ENCODE measurements around the gene THSD7B.
"Not testable (repeated sequence)": the region's sequence is repeated elsewhere in the genome, so short reads cannot be mapped to it uniquely, and the experiment has no call there.

THSD7B gene

DNA sequence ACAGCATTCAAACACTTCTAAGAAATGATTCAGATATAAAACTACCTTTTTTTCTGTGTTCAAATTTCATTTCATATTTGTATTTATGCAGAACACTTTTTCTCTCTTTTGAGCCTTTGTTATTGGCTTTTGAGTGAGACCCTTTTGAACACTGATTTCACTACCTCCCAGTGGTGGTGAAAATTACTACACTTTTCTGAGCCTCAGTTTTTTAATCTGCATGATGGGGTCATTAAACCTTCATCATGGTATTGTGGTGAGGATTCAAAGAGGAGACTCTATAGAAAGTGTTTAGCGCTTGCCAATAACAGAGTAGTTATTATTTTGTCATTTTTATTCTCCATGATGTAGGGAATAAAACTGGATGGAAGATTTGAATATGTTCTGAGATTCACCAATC is 169.8 kb downstream of the THSD7B start:
- no peak for FAIRE-seq

DNA sequence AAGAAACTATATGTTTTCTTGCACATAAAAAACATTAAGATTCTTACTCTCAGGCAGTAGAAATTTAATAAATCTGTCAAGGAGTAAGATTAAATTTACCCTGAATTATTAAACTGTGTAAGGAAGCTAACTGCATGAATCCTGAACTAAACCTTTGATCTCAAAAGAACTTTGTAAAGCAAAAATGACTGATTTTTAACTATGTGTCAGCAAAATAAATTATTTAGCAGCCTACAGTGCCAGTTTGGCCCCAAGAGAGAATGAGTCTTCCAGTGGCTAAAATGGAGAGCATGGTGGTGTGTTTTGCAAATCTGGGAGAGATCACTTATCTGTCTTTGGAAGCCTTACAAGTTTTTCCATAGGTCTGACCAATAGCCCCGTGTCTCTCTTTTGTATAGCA is 190.7 kb downstream of the THSD7B start:
- no peak for FAIRE-seq

DNA sequence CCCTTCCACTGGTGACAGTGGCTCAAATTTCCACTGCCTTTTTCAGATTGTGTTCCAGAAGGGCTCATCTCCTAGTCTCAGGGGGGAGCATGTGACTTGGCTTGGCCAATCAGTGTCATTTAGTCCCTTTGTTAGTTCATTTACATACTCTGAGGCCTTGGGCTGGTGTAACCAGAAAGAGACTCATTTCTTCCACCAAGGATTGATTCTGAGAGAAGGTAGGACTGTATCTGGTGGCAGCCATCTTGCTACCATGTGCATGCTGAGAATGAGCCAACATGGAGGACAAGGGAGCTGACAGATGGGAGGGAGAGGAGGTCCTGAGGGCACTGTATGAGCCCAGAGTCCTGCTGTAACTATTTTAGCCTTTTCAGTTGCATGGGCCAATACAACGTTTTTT is 191.7 kb downstream of the THSD7B start:
- FAIRE-seq: no peak

DNA sequence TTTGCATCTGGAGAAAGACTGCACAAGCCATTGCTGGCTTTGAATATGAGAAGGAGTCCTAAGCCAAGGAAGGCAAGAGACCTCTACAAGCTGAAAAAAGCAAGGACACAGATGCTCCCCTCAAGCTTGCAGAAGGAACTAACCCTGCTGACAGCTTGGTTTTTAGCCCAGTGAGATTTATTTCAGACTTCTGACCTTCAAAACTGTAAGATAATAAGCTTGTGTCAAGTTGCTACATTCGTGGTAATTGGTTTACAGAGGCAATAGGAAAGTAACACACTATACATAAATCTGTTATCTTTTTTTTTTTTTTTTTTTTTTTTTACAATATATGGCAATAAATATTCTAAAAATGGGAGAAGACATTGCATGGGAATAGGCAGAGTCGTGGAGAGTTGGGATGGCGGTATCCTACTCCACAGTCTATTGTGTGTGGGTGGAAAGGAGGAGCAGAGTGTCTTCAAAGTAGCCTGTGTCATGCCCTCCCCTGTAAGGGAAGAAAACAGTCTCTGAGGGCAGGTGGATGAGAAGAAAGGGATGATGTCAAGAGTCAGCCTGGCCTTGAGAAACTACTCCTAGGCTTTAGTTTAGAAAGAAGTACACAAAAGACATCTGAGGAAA is 196.9 kb downstream of the THSD7B start:
- no peak for FAIRE-seq

DNA sequence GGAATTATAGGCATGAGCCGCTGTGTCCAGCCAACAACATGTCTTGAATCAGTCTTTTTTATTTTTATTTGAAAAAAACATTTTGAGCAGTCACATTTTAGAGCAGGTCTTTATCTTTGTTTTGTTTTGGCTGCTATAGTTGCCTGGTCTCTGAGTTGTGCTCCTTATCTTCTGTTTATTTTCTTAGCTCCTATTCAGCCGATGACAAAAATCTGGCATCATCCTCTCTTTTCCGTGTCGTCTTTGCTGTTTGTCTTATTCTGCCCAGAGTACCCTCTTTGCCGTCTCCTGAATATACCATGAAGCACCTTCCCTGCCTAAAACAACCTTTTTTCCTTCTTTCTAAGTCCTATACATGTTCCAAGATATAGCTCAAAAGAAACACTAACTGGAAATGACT is 201.1 kb downstream of the THSD7B start:
- no peak for FAIRE-seq

DNA sequence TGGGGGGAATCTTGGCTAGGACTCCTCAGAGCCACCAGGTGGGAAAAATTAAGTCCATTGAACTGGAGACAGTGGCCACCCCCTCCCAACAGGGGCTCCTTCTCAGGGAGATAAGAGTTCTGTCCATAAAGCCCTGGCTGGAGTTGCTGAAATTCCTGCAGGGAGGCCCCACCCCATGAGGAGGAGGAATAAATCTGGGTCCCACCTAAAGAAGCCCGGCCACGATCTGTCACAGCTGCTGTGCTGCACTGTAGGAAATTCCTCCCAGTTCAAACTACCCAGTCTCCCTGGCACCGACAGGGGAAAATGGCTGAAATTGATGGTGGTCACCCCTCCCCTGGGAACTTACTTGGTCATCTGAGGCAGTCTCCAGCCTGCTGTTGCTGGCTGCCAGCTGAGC is 215.0 kb downstream of the THSD7B start:
- FAIRE-seq: no peak

- FAIRE-seq: not testable (repeated sequence)
These were observed 216.3 kb downstream of the THSD7B start for GRCh38 chr2:136981689-136982088.

DNA sequence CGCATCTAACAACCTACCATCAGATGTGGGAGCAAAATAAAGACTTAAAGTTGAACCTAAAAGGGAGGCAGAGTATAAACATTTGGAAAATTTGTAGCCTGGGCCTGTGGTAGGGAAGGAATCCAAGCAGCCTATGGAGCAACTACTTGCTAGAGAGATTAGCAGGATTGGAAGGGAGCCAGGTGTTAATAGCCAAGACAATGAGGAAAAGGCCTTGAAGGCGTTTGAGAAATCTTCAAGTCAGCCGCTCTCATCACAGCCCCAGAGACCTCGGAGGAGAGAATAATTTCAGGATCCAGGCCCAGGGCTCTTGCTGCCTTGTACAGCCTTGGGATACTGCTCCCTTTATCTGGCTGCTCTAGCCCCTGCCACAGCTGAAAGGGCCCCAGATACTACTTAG is 219.7 kb downstream of the THSD7B start:
- FAIRE-seq: no peak

DNA sequence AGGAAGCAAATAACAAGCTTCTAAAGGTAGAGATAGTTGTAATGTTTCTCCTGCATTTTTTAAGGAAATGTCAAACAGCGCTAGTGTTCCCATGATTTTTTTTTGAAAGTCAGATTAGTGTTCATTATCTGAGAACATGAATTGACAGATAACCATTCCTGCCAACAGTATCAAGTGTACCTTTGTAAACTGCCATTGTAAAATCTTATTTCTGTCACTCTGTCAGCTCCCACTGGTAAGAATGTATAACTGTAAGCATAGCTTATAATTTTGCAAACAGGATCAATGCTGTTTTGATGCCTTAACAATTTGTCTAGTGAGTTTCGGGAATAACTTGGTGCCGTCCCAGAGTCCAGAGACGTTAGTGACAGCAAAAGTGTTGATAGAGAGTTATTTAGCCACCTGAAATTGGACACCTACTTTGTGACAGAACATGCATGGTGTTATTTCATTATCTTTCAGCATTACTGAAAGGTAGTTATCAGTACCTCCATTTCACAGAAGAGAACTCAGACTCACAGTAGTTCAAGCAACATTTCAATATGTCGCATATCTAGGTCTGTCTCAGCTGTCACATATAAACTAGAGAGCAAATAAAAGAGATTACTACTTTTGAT is 221.4 kb downstream of the THSD7B start:
- FAIRE-seq: no peak

- FAIRE-seq: no peak
These were observed 225.0 kb downstream of the THSD7B start for GRCh38 chr2:136990316-136990715.

DNA sequence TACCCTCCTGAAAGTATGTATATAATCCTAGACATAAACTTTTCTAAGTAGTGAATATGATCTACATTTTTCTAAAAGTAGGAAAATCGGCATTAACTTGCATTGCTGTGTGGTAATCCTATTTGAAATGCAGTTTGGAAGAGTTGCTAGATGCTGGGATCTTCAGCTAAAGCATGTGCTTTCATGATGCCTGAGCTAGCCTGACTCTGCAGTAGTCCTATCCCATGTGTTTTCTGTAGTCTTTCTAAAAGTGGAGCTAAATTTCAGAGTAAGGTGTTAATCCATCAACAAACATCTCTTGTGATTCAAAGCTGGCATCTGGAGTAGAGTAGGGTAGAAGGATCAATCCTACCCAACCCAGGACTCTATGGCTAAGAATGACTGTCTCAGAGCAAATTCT is 229.4 kb downstream of the THSD7B start:
- FAIRE-seq: no peak

- no peak for FAIRE-seq
These were observed 232.2 kb downstream of the THSD7B start for GRCh38 chr2:136997557-136997956.

GRCh38 chr2:137000811-137001210 is 235.5 kb downstream of the THSD7B start:
- FAIRE-seq: no peak

- no peak for FAIRE-seq
These were observed 237.6 kb downstream of the THSD7B start for GRCh38 chr2:137002896-137003295.

DNA sequence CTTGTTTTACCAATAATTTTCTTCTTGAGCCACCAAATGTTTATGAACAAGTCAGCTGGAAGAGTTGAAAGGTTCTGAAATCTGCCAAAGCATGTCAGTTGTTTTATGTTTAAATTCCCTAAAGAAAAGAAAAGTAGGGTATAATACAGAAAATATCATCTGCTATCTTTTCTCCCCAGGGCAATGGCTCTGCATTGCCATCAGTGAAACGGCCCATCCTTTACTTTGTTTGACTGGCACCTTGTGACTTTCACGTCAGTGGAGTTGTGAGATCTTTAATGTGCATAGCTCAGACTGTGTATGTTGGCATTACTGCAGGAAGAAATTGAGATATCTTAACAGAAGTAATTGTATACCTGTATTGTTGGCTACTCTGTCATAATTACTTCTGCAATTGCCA is 239.9 kb downstream of the THSD7B start:
- FAIRE-seq: no peak

- FAIRE-seq: no peak
These were observed 242.6 kb downstream of the THSD7B start for GRCh38 chr2:137007938-137008337.

- FAIRE-seq: no peak
These were observed 244.6 kb downstream of the THSD7B start for GRCh38 chr2:137009953-137010352.

DNA sequence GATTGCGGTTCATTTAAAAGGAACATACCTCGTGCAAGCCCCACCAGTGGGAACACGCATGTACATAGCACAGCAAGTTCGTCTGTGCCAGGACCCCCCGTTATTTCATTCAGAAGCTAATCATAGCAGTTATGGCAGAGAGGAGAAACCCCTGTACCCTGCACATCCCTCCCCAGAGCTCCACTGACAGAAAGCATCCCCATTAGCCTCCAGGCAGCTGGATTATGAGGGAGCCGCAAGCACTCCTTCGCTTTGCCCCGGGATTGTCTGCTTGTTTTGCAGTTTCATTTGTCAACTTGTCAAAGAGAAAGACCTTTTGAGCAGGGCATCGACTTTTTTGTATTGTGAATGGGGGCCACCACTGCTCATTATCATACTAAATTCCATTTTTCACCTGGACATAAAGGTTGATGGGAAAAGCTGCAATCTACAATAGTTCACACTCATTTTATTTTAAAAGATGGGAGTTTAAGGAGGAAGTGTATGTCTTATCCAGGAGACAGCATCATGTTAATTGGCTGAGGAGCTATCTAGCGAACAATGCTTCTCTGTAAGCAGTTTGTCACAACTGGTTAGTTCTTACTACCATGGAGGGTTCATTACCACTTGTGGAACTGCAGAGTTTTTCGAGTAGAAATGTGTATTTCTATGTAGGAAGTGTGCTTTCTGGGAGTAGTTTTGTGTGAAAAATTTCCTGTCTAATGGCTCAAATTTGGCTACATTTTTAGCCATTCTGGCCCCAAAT is 255.3 kb downstream of the THSD7B start:
- no peak for FAIRE-seq

DNA sequence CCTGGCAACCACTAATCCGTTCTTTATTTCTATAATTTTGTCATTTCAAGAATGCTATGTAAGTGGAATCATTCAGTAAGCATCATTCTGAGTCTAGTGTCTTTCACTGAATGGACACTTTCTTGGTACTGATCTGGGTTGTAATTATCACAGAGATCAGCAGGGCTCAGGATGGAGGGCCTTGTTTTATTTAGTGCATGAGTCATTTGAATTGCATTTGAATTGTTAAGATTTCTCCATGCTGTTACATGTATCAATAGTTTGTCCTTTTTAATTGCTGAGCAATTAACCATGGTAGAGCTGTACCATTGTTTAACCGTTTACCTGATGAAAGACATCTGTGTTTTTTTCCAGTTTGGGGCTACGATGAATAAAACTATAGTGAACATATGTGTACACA is 256.4 kb downstream of the THSD7B start:
- FAIRE-seq: no peak

DNA sequence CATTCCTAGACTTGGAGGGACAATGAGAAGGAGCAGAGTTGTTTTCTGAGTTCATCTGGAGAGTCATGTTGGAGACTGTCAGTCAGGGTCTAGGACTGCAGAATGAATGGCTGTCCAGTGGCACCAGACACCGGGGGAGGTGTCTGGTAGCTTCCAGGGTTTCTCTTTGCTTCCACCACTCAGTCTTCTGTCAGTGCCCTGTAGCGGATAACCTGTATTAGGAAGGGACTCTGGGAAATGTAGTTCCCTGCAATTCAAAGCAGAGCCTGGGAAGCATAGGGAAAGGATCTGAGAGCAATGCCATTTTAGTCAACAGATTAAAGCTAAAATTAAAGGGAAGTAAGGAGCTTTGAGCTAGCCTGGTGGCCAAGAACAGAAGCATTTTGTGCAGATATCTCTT is 257.9 kb downstream of the THSD7B start:
- FAIRE-seq: no peak

DNA sequence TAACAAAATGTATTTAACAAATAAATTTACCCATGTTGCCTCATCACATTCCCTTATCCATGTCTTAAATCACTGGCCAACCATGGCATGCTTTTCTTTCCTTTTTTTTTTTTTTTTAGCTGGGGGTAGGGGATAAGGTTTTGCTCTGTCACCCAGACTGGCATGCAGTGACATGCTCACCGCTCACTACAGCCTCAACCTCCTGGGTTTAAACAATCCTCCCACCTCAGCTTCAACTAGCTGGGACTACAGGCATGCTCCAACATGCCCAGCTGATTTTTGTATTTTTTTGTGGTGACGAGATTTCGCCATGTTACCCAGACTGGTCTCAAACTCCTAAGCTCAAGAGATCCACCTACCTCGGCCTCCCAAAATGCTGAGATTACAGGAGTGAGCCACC is 266.4 kb downstream of the THSD7B start:
- no peak for FAIRE-seq

GRCh38 chr2:137036619-137037018 is 271.3 kb downstream of the THSD7B start:
- FAIRE-seq: no peak

DNA sequence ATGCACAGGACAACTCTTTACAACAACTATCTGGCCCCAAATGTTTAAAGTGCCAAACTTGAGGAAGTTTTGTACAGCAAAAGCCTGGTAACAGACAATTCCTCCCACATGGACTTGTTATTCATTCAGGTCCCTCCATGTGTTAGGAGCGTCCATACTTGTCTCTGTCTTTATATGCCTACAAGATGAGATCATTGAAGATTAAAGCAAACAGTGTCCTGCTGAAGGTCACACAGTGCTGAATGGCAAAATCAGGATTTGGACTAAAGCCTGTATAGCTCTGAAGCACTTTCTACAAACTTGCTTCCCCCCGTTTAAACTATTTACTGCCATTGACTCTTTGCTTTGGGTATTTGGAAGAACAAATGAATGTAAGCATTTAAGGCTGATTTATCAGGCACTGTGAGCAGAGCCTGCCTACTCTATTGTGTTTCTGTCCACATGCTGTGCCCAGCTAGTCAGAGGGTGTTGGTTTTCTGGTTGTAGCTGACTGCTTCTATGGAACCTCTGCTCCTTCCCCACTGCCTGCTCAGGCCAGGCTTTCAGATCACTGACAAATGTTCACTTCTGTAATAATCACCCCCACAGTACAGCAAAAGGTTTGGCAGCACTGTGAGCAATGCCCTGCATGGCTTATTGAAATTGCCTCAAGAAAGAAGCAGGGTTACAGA is 274.3 kb downstream of the THSD7B start:
- no peak for FAIRE-seq

- no peak for FAIRE-seq
These were observed 282.0 kb downstream of the THSD7B start for GRCh38 chr2:137047369-137047768.
